Kidney (tissue), 14 donors: ENCODE measurements around the gene C1QTNF9B. TPM values are rescaled to one million over a fixed set of nuclear protein-coding genes. Genes with fewer than 3 reads are reported as not detected.

Experiments used
- DNase-seq, 5 donors: peaks; one replicate each; pipeline ENCODE4 v3.0.0-alpha.2; 2013 to 2020
- FAIRE-seq: peaks from 2 replicates; lab custom pipeline; 2012; peaks lifted over from hg19 to GRCh38; lab: Jason Lieb, UNC
- H3K27ac ChIP-seq, 2 donors: one replicate each; pipeline ENCODE4 v1.7.0; 2013; ENCODE audit warnings: low read depth in 2 of 2, low read length in 2 of 2, inconsistent platforms in 1 of 2
- H3K27me3 ChIP-seq: one replicate; pipeline ENCODE4 v1.7.1; 2013; ENCODE audit warnings: low read length, inconsistent platforms; ENCODE audit not compliant: control insufficient read depth, insufficient read depth
- H3K36me3 ChIP-seq, 3 donors: one replicate each; pipeline versions ENCODE4 v1.7.0 to v1.7.1; 2013; ENCODE audit warnings: low read length in 3 of 3, control low read depth in 1 of 3, inconsistent platforms in 1 of 3; ENCODE audit not compliant: insufficient read depth in 3 of 3, control insufficient read depth in 2 of 3
- H3K4me1 ChIP-seq, 3 donors: one replicate each; pipeline versions ENCODE4 v1.7.0 to v1.7.1; 2013; ENCODE audit warnings: low read length in 3 of 3, inconsistent platforms in 1 of 3, low read depth in 1 of 3; ENCODE audit not compliant: control insufficient read depth in 2 of 3, insufficient read depth in 2 of 3
- H3K4me3 ChIP-seq, 3 donors: one replicate each; pipeline versions ENCODE4 v1.7.0 to v1.8.1; 2013; ENCODE audit warnings: low read length in 3 of 3, control low read depth in 1 of 3, inconsistent platforms in 1 of 3
- H3K9ac ChIP-seq, 3 donors: one replicate each; pipeline versions ENCODE4 v1.7.0 to v1.7.1; 2013; ENCODE audit warnings: low read length in 3 of 3, control low read depth in 1 of 3, inconsistent platforms in 1 of 3
- H3K9me3 ChIP-seq, 3 donors: one replicate each; pipeline versions ENCODE4 v1.7.0 to v1.7.1; 2013; ENCODE audit warnings: low read length in 3 of 3, control low read depth in 1 of 3, inconsistent platforms in 1 of 3; ENCODE audit not compliant: control insufficient read depth in 2 of 3, insufficient read depth in 1 of 3
- CTCF ChIP-seq: IDR thresholded peaks from 3 replicates; pipeline ENCODE4 v1.5.1; 2012; ENCODE audit warnings: mild to moderate bottlenecking, moderate library complexity, borderline replicate concordance; ENCODE audit not compliant: insufficient read depth; ENCODE audit errors: extremely low read depth
- intact Hi-C: fragments of 100-400 bp; cut with DNase I; formaldehyde crosslinking; loops from one replicate; pipeline ENCODE4 v1.11.1; 2022
- polyA plus RNA-seq: library from polyadenylated mRNA; stranded (reverse); fragments of 350-450 nt; fragmentation: Illumina TruSeq; extraction: RNeasy Lipid Tissue Mini Kit (QIAGEN cat#74804); gene quantifications from one replicate; pipeline ENCODE4 v1.2.3, GENCODE V29; 2014; ENCODE audit warnings: low read depth, low replicate concordance; ENCODE audit not compliant: insufficient read depth
- total RNA-seq: library from RNA; stranded (reverse); fragmentation: NEBNext Ultra II Directional; extraction: Animal tissue kit (Norgen Biotek cat#: 25700); gene quantifications from one replicate; pipeline ENCODE4 v1.2.1, GENCODE V29; 2021
- donor health status: control.
- donor health status: control.
- donor health status: control.
- donor health status: control.
- donor health status: control.
- donor health status: DM: yes; HTN: yes; CAD: no.
- donor health status: Normal renal cell carcinoma (clear cell type).

The C1QTNF9B gene
- total and polyA plus RNA-seq, 2 donors from 2014 or later: not detected

- no peaks in the 10 kb centered on the region for H3K4me1 ChIP-seq
- TF ChIP-seq CTCF: no peak
- H3K4me3 ChIP-seq: no peak overlapping the region
- H3K27me3 ChIP-seq: no peaks in the 10 kb centered on the region
- H3K36me3 ChIP-seq: peaks cover 0 to 8% (median 2%) of the 10 kb centered on the region in 3 donors
- intact Hi-C loops: no loop called here
- FAIRE-seq (no peak), DNase-seq (no peak)
- no peak overlapping the region for H3K27ac ChIP-seq
- no peaks in the 10 kb centered on the region for H3K9me3 ChIP-seq
- no peak overlapping the region for H3K9ac ChIP-seq
These were observed 37.4 kb downstream of the C1QTNF9B start for GRCh38 chr13:23859904-23860303.

GRCh38 chr13:23859455-23859854 lies 37.8 kb downstream of the C1QTNF9B start:
- DNase-seq: no peak
- no peak for TF ChIP-seq CTCF
- no peaks in the 10 kb centered on the region for H3K9me3 ChIP-seq
- peaks cover 0 to 8% (median 2%) of the 10 kb centered on the region in 3 donors for H3K36me3 ChIP-seq
- FAIRE-seq: no peak
- no peak overlapping the region for H3K9ac ChIP-seq
- H3K27ac ChIP-seq: no peak overlapping the region
- H3K27me3 ChIP-seq: no peaks in the 10 kb centered on the region
- no peak overlapping the region for H3K4me3 ChIP-seq
- intact Hi-C loops: no loop called here
- no peaks in the 10 kb centered on the region for H3K4me1 ChIP-seq

GRCh38 chr13:23858546-23858945 lies 38.8 kb downstream of the C1QTNF9B start:
- H3K27ac ChIP-seq: no peak overlapping the region
- H3K4me1 ChIP-seq: no peaks in the 10 kb centered on the region
- intact Hi-C loops: no loop called here
- H3K27me3 ChIP-seq: no peaks in the 10 kb centered on the region
- no peak for FAIRE-seq
- H3K9ac ChIP-seq: no peak overlapping the region
- no peak for TF ChIP-seq CTCF
- no peak for DNase-seq
- no peak overlapping the region for H3K4me3 ChIP-seq
- H3K36me3 ChIP-seq: peaks cover 0 to 8% (median 2%) of the 10 kb centered on the region in 3 donors
- no peaks in the 10 kb centered on the region for H3K9me3 ChIP-seq
